Left hindlimb (tissue), 1 donor: Measurements from ENCODE around the gene EPGN.
A peak's percentile ranks its signal among the peaks of the same experiment; 100 is the strongest.

Source experiments
- DNase-seq: peaks from one replicate; pipeline ENCODE4 v3.0.0-alpha.2; 2018

EPGN gene

GRCh38 chr4:74344031-74344430, 35.8 kb downstream of the EPGN start:
- no peak for DNase-seq

- no peak for DNase-seq
These were observed 45.6 kb downstream of the EPGN start for GRCh38 chr4:74353858-74354257.

- no peak for DNase-seq
These were observed 49.7 kb downstream of the EPGN start for GRCh38 chr4:74357965-74358364.

- no peak for DNase-seq
These were observed 53.4 kb downstream of the EPGN start for GRCh38 chr4:74361671-74362070.

GRCh38 chr4:74362347-74362746, 54.1 kb downstream of the EPGN start:
- DNase-seq: no peak

GRCh38 chr4:74364256-74364651, 56.0 kb downstream of the EPGN start:
- DNase-seq: no peak

- DNase-seq: peak; percentile 35
These were observed 56.6 kb downstream of the EPGN start, which contains the start of gene EREG for GRCh38 chr4:74364652-74365491. Gene EREG, plus strand, starts transcription at chr4:74365145. Its CDS starts 164 bp downstream, at chr4:74365309.

- no peak for DNase-seq
These were observed 57.5 kb downstream of the EPGN start for GRCh38 chr4:74365761-74366160.
